Right cardiac atrium (tissue), 5 donors: ENCODE data around the gene INPP5D. TPM values are rescaled to one million over a fixed set of nuclear protein-coding genes. Genes with fewer than 3 reads are reported as not detected.
A peak's percentile ranks its signal among the peaks of the same experiment; 100 is the strongest.

Experiments
- ATAC-seq, 2 donors: fragments of 200-7000 bp; cut with Tn5 transposase; one replicate each; pipeline versions ENCODE4 v1.8.0 to v1.9.1; 2020; ENCODE audit warnings: moderate library complexity in 2 of 2, mild to moderate bottlenecking in 1 of 2
- DNase-seq, 3 donors: peaks; one replicate each; pipeline ENCODE4 v3.0.0-alpha.2; 2020
- H3K27ac ChIP-seq: one replicate; pipeline ENCODE4 v1.5.1; 2013; ENCODE audit warnings: mild to moderate bottlenecking, low read length, control low read depth, moderate library complexity
- H3K27me3 ChIP-seq: one replicate; pipeline ENCODE4 v1.6.1; 2013; ENCODE audit not compliant: control insufficient read depth, insufficient read depth
- H3K4me1 ChIP-seq: one replicate; pipeline ENCODE4 v1.6.1; 2013; ENCODE audit warnings: low read length; ENCODE audit not compliant: control insufficient read depth, insufficient read depth
- H3K4me3 ChIP-seq: one replicate; pipeline ENCODE4 v1.5.1; 2013; ENCODE audit warnings: low read length, control low read depth
- H3K9me3 ChIP-seq: one replicate; pipeline ENCODE4 v1.6.1; 2013; ENCODE audit warnings: low read length; ENCODE audit not compliant: control insufficient read depth
- WGBS: extraction: QIAGEN DNeasy Blood & Tissue Kit; methylation state at CpG from one replicate; pipeline ENCODE4 v1.1.7; 2013; 5-methylcytosine and 5-hydroxymethylcytosine counted together
- intact Hi-C, 4 donors: fragments of 100-400 bp; cut with DNase I; formaldehyde crosslinking; loops; one replicate each; pipeline versions ENCODE4 v1.11.0 to v1.14.0; 2022 to 2023
- polyA plus RNA-seq: library from polyadenylated mRNA; stranded (reverse); fragments of 200-250 nt; gene quantifications from one replicate; pipeline ENCODE4 v1.2.3, GENCODE V29; 2013
- total RNA-seq, 4 donors: library from RNA; stranded (reverse); fragmentation: NEBNext Ultra II Directional; extraction: Animal tissue kit (Norgen Biotek cat#: 25700); gene quantifications; one replicate each; pipeline ENCODE4 v1.2.1, GENCODE V29; 2021
- donor health status: healthy with polysubstance abuse.
- donor health status: DM: no; HTN: yes; CAD: no.
- donor health status: DM: no; HTN: no; CAD: no.
- donor health status: DM: no; HTN: yes; CAD: no; lungs with severe emphysema.
- donor health status: DM: yes; HTN: yes; CAD: no.

Gene INPP5D
- total and polyA plus RNA-seq, 5 donors = 3.6 to 7.8 (median 6.9) TPM

- ATAC-seq (no peak), DNase-seq (no peak)
- Histone ChIP-seq H3K27ac (no peak overlapping the region), H3K27me3 (no peaks in the 10 kb centered on the region), H3K9me3 (no peaks in the 10 kb centered on the region), H3K4me3 (no peak overlapping the region), H3K4me1 (no peaks in the 10 kb centered on the region)
- 95% methylated on average over 5 of the region's 5 CpGs for WGBS
- intact Hi-C loops = no loop called here
Measured at GRCh38 chr2:233203060-233203459, 142.9 kb downstream of the INPP5D start.

- WGBS = 90% methylated on average over 50 of the region's 50 CpGs
- intact Hi-C loops = no loop called here
- DNase-seq (peak in 1 of 3 donors; percentile 64), ATAC-seq (no peak)
- Histone ChIP-seq H3K27me3 (no peaks in the 10 kb centered on the region), H3K9me3 (no peaks in the 10 kb centered on the region), H3K4me3 (no peak overlapping the region), H3K27ac (no peak overlapping the region), H3K4me1 (no peaks in the 10 kb centered on the region)
Measured at GRCh38 chr2:233204286-233204936, 144.3 kb downstream of the INPP5D start.

GRCh38 chr2:233208382-233209116 lies 148.4 kb downstream of the INPP5D start:
- 75% methylated on average over 10 of the region's 10 CpGs for WGBS
- intact Hi-C loops = no loop called here
- Histone ChIP-seq H3K9me3 (no peaks in the 10 kb centered on the region), H3K4me3 (no peak overlapping the region), H3K27me3 (no peaks in the 10 kb centered on the region), H3K4me1 (peaks cover 3% of the 10 kb centered on the region), H3K27ac (no peak overlapping the region)
- DNase-seq (no peak), ATAC-seq (no peak)

DNA sequence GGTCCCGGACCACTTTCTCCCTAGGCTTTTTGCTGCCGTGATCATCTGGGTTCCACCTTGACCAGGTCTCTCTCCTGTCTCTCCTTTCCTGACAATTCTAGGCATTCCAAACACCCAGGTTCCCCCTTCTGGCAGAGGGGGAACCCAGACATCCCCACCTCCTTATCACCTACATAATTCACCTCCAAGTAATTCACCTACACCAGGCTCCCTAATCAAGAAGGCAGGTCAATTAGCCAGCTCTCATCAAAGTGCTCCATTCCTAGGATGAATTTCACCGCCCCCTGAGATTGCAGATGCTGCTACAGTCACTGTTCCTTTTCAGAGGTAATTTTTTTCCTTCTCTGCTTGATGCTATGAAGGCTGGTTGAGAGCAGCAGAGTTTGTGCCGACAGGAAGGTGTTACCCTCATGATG lies 149.0 kb downstream of the INPP5D start:
- peaks cover 3% of the 10 kb centered on the region for H3K4me1 ChIP-seq
- H3K27me3 ChIP-seq = no peaks in the 10 kb centered on the region
- no peak for ATAC-seq
- DNase-seq = no peak
- H3K9me3 ChIP-seq = no peaks in the 10 kb centered on the region
- H3K4me3 ChIP-seq = no peak overlapping the region
- H3K27ac ChIP-seq = no peak overlapping the region
- 60% methylated on average over 4 of the region's 4 CpGs for WGBS
- intact Hi-C loops = no loop called here

- intact Hi-C loops = no loop called here
- no peak overlapping the region for H3K27ac ChIP-seq
- 37% methylated on average over 10 of the region's 10 CpGs for WGBS
- H3K27me3 ChIP-seq = no peaks in the 10 kb centered on the region
- ATAC-seq (peak in 1 of 2 donors; percentile 30), DNase-seq (no peak)
- no peaks in the 10 kb centered on the region for H3K9me3 ChIP-seq
- no peak overlapping the region for H3K4me3 ChIP-seq
- H3K4me1 ChIP-seq = peaks cover 3% of the 10 kb centered on the region
Measured at GRCh38 chr2:233209533-233210171, 149.5 kb downstream of the INPP5D start.

DNA sequence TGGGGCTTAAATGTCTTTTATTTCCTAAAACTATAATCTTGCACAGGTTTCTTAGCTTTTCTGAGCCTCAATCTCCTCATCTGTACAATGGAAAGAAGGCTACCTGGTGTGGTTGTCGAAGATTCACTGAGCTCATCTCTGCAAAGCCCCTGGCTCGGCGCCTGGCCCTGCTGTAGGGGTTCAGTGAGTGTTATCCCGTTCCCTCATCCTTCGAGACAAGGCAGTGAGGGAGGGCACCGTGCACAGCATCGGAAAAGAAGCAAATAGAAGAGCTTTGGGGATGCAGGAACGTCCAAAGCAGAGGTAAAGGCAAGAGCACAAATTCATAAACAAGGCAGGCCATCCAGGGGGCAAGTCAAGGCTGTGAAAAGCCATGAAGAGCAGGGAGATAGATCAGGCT lies 150.1 kb downstream of the INPP5D start:
- Histone ChIP-seq H3K27ac (no peak overlapping the region), H3K27me3 (no peaks in the 10 kb centered on the region), H3K9me3 (no peaks in the 10 kb centered on the region), H3K4me3 (no peak overlapping the region), H3K4me1 (peaks cover 3% of the 10 kb centered on the region)
- peak in 1 of 3 donors; percentile 55 for DNase-seq
- no peak for ATAC-seq
- intact Hi-C loops = no loop called here
- 88% methylated on average over 8 of the region's 8 CpGs for WGBS

DNA sequence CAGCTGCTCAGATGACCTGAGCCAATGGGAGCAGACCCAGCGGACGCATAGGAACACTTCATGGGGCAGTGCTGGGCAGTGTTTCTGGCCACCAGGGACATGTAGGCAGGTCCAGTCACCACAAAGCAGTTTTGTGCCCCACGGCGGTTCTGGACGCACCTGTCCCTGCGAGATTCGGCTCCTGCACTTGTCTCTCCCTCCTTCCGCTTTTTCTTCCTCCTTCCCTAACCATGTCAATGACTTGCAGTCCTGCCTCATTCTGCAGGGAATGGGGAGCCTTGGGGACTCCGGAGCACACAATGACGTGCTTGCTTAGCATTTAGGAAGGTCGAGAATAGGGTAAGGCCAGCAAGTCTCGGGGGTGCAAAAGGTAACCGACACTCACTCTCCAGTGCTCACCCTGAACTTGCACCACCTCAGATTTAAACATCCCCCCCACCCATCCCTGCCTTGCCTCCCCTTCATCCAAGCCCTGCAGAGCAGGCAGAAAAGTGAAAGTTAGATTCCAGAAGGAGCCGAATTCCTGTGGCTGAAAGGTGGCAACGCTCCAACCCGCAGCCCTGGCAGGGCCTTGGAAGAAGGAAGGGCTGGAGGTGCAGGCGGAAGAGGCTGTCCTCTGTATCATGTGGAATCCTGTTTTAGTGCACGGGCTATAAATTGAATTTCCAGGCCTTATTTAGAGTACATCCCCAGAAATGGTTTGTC lies 150.9 kb downstream of the INPP5D start:
- Histone ChIP-seq H3K27ac (no peak overlapping the region), H3K27me3 (no peaks in the 10 kb centered on the region), H3K4me1 (peaks cover 3% of the 10 kb centered on the region), H3K4me3 (no peak overlapping the region), H3K9me3 (no peaks in the 10 kb centered on the region)
- DNase-seq (peak; percentile 83 to 93 (median 91)), ATAC-seq (peak; percentile 78 to 85)
- WGBS = 55% methylated on average over 18 of the region's 18 CpGs
- intact Hi-C loops = no loop called here

DNA sequence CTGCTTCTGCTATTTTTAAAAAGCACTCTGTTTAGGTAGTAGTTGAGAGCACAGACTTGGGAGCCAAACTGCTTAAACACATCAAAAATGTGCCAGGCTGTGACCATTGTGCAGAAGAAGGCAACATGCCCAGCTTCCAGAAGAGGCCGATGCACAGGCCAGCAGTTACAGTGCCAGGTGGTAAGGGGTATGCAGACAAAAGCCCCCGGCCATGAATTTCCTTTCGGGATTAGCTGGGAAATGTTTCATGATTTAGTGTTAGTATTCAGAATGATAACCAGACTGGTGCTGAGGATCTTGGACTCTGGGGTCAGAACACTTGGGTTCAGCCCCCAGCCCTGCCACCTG lies 151.4 kb downstream of the INPP5D start:
- Histone ChIP-seq H3K4me3 (no peak overlapping the region), H3K27ac (no peak overlapping the region), H3K4me1 (peaks cover 3% of the 10 kb centered on the region), H3K9me3 (no peaks in the 10 kb centered on the region), H3K27me3 (no peaks in the 10 kb centered on the region)
- intact Hi-C loops = no loop called here
- WGBS = 47% methylated on average over 3 of the region's 3 CpGs
- DNase-seq = no peak
- ATAC-seq = peak in 1 of 2 donors; percentile 8

- Histone ChIP-seq H3K27me3 (no peaks in the 10 kb centered on the region), H3K4me1 (peaks cover 3% of the 10 kb centered on the region), H3K9me3 (no peaks in the 10 kb centered on the region), H3K27ac (no peak overlapping the region), H3K4me3 (no peak overlapping the region)
- intact Hi-C loops = no loop called here
- DNase-seq (no peak), ATAC-seq (no peak)
- 90% methylated on average over 15 of the region's 15 CpGs for WGBS
Measured at GRCh38 chr2:233213011-233213410, 152.9 kb downstream of the INPP5D start.

GRCh38 chr2:233213975-233214374 lies 153.8 kb downstream of the INPP5D start:
- H3K4me3 ChIP-seq = no peak overlapping the region
- WGBS = 78% methylated on average over 6 of the region's 6 CpGs
- H3K4me1 ChIP-seq = peaks cover 3% of the 10 kb centered on the region
- no peak for DNase-seq
- no peaks in the 10 kb centered on the region for H3K9me3 ChIP-seq
- H3K27me3 ChIP-seq = no peaks in the 10 kb centered on the region
- H3K27ac ChIP-seq = no peak overlapping the region
- no peak for ATAC-seq
- intact Hi-C loops = no loop called here

DNA sequence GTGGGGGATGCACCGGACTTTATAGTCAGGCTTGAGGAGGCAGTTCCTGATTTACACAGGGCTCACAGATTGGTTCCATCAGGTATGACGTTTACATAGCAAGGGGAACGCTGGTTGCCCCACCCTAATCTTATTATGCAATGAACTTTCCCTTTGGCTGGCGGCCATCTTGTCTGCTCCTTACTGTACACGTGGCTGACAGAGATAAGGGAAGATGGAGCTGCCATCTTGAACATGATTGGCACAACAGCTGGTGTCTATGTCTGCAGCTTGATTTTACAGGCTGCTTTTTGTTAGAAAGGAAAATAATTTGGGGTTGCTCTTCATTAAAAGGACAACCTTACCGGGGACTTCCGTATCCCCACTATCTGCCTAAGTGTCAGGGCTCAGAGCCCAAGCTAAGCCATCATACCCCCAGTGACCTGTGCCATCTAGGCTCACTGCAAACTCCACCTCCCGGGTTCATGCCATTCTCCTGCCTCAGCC lies 157.8 kb downstream of the INPP5D start:
- Histone ChIP-seq H3K27me3 (no peaks in the 10 kb centered on the region), H3K4me1 (no peaks in the 10 kb centered on the region), H3K9me3 (no peaks in the 10 kb centered on the region), H3K4me3 (no peak overlapping the region), H3K27ac (no peak overlapping the region)
- 68% methylated on average over 8 of the region's 8 CpGs for WGBS
- ATAC-seq = no peak
- DNase-seq = no peak
- intact Hi-C loops = no loop called here
